ENCODE results near the gene ARHGAP33.
"Not testable (repeated sequence)": the region's sequence is repeated elsewhere in the genome, so short reads cannot be mapped to it uniquely, and the experiment has no call there.

Gene ARHGAP33

GRCh38 chr19:35795564-35795963 is 20.2 kb downstream of the ARHGAP33 start:
- not testable (repeated sequence) for DNase-seq

GRCh38 chr19:35796645-35797542 is 21.5 kb downstream of the ARHGAP33 start:
- DNase-seq: no peak

DNA sequence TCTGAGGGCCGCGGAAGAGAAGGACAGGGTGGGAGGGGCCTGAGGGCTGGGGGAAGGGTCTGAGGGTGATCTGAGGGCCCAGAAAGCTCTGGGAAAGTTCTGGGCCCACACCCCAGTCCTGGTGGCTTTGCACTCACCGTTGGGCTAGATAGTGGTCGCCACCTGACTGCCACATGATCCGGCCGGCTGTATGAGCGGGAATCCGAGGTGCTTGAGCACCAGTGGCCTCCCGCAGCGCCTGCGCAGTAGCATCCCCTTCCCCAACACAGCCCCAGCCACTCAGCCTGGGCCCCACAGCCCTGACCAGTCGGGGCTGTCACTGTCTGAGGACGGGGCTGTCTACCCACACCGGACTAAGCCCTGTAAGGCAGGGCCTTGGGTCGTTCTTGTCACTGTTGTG is 22.3 kb downstream of the ARHGAP33 start:
- no peak for DNase-seq

GRCh38 chr19:35801828-35802227 is 26.5 kb downstream of the ARHGAP33 start:
- no peak for DNase-seq

DNA sequence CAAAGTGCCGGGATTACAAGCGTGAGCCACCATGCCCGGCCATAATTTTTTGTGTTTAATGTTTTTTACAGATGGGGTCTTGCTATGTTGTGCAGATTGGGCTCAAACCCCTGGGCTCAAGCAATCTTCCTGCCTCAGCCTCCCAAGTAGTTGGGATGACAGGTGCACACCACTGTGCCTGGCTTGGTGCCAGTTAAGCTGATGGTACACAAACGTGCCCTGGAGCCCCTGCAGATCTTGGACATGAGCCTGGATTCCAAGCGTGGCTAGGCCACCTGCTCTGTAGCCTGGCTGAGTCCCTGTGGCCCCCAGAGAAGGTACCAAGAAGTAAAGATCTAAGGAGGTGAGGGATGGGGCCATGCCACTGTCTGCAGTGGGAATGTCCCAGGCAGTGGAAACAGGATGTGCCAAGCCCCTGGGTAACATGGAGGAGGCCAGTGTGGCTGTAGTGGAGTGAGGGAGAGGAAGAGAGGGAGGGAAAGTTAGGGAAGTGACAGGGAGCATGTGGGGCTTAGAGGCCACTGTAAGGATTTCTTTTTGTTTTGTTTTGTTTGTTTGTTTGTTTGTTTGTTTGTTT is 30.2 kb downstream of the ARHGAP33 start:
- peak; percentile 72 for DNase-seq

DNA sequence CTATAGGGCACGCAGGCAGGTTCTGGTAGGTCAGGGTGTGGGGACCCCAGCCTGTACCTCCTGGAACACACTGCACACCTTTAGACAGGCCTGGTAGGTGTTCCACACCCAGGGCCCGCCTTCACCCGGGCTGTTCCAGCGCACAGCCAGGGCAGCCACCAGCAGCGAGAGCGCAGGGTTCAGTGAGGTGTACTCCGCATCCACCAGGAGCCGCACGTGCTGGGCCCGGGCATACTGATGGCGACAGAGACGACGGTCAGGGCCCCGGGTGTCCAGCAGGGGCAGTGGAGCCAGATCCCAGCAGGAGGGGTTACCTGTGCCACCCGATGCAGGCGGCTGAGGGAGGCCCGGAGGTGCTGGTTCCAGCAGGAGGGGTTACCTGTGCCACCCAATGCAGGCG is 31.2 kb downstream of the ARHGAP33 start:
- no peak for DNase-seq

- DNase-seq: no peak
These were observed 32.3 kb downstream of the ARHGAP33 start for GRCh38 chr19:35807633-35808032.

DNA sequence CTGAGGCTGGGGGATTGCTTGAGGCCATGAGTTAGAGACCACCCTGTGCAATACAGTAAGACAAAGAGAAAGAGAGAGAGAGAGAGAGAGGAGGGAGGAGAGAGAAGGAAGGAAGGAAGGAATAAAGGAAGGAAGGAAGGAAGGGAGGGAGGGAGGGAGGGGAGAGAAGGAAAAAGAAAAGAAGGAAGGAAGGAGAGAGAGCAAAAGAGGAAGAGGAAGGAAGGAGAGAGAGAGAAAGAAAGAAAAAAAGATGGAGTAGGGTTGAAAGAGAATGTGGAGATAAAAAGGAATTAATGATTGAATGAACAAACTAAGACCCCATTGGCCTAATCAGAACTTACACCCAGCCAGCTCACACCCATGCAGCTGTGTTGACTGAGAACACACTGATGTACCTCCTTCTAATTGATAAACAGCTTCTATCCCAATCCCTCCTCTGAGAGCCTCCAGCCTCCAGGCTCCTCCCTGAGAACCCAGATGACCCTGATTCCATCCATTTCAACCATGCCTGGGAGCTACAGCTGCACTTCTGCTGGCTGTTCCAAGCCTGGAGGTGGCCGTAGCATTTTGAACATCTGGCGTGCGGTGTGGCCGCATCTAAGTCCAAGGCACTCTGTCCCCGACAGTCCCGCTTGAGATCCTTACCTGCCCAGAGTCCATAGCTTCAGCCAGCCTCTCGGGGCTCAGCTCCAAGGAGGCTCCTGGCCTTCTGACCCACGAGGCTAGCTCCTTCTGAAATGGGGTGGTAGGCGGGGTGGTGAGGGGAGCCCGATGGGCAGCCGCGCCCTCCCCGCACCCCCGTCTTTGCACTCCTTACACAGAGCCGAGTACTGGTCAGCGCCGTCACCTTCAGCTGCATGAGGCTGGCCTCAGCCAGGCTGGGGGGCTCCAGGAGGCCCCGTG is 36.2 kb downstream of the ARHGAP33 start:
- no peak for DNase-seq

GRCh38 chr19:35812220-35813042 is 37.1 kb downstream of the ARHGAP33 start, which contains the start of gene PRODH2:
PRODH2 (minus strand) TSS chr19:35812845; CDS start chr19:35812805, 40 bp downstream.
- no peak for DNase-seq

- no peak for DNase-seq
These were observed 37.9 kb downstream of the ARHGAP33 start for GRCh38 chr19:35813043-35813890.

DNA sequence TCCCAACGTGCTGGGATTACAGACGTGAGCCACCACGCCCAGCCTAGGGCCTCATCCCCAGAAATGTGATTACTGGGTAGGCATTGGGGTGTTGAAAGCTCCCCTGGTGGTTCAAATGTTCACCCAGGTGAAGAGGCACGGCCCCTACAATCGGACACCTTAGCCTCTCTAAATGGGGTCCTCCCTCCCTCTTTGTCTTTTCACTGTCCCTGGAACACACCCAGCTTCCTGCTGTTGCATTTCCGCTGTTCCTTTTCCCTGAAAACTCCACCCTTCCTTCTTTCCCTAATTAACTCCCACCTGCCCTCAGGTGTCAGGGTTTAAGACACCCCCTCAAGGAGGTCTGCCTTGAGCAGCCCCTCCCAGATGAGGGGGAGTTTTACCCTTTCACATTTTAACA is 40.9 kb downstream of the ARHGAP33 start:
- no peak for DNase-seq

- no peak for DNase-seq
These were observed 41.5 kb downstream of the ARHGAP33 start for GRCh38 chr19:35816846-35817245.

DNA sequence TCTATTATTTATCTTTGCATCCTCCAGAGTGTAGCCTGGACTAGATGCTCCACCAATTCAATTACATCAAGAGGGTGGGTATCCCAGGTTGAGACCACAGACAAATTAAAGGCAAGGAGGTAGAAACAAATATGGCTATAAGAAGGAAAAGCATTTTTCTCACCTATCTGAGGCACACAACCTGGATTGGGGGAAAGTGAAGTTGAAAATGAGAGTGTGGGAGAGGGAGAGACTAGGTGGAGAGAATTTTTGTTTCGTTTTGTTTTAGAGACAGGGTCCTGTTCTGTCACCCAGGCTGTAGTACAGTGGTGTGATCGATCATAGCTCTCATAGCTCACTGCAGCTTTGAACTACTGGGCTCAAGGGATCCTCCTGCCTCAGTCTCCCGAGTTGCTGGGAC is 43.1 kb downstream of the ARHGAP33 start:
- DNase-seq: no peak

DNA sequence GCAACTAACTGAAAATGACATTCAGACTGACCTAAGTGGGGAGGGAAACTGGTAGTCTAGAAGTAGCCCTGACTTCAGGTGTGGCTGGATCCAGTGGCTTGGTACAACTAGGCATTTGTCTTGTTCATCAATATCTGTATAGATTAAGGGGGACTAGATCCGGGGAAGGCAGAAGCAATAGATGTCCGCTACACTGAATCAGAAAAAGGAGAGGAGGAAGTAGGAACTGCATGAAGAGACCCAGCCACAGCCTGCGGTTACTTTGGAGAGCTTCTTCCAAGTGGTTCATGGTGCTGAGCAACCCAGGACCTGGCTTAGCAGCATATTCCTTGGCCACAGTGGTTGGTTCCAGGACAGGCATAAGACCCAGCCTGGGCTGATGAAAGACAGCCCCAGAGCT is 47.2 kb downstream of the ARHGAP33 start:
- DNase-seq: no peak

DNA sequence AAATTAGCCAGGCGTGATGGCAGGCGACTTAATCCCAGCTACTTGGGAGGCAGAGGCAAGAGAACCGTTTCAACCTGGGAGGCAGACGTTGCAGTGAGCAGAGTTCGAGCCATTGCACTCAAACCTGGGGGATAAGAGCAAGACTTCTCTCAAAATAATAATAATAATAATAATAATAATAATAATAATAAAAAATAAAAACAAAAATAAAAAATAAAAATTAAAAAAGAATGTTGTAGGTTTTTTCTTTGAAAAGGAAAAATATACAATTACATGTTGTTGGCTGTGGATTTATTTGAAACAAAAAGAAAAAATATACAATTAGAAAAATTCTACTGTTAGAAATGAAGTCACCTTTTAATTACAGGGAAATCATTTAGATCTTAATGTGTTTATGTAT is 48.8 kb downstream of the ARHGAP33 start:
- no peak for DNase-seq

DNA sequence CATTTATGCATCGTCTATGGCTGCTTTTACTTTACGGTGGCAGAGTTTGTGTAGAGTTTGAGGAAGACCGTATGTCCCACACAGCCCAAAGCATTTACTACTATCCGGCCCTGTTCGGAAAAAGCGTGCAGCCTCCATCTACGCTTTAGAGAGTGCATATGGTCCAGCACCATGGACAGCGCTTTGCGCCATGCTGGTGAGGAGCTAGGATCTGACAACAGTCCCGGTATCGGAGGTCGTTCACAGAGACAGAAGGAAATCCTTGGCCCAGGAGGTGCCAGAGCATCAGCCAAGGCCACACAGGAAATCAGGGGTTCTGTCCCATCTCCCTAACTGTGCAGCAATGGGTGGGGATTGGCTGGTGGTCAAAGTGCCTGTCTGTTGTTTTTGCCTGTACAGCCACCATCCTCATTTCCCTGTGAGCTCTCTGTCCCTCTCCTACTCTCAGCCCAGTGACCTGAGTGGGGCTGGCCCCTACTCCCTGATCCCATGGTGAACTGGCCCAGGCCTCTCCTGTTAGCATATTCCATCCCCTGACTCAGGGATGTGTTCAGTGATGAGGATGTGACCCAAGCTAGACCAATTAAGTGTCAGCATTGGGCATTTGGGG is 53.4 kb downstream of the ARHGAP33 start:
- no peak for DNase-seq

DNA sequence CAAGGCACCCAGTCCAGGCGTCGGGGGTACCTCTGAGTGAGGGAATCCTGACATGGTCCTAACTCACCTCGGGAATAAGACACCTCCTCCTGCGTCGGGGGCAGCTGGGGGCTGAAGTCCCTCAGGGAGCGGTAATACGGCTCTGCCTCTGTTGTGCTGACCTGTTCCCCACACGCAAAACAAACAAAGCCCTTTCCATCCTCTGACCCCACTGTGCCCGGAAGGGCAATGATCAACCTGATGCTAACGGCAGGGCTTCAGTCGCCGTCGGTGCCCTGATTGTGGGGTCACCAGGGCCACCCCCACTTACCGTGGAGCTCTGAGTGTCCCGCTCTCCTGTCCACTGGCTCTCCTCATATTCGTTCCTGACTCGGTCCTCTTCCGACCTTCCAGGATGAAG is 55.6 kb downstream of the ARHGAP33 start:
- DNase-seq: no peak

DNA sequence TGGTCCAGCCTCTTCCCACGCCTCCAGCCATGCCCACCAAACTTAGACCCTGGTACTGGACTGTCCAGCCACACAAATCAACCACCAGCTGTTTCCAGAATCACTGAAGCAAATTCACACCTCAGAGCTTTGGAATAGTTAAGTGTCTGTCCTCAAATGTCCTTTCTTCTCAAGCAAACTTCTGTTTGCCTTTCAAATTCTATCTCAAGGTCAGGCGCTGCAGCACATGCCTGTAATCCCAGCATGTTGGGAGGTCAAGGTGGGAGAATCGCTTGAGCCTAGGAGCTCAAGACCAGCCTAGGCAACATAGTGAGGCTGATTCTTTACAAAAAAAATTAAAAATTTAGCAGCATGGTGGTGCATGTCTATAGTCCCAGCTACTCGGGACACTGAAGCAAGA is 56.7 kb downstream of the ARHGAP33 start:
- no peak for DNase-seq

DNA sequence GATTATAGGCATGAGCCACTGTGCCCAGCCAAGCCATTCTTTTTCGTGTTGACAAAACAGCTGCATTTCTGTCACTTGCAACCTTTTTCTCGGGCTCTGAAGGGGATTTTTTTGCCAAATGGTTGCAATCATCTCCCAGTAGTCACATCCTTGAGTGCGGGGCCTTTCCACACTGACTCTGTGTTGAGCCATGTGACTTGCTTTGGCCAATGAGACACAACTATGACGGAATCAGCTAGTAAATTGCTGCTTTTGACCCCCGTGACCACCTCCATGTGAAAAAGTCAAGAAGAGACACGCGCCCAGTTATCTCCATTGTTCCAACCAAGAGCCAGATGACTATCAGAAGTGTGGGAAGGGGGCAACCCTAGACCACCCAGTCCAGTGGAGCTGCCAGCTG is 58.6 kb downstream of the ARHGAP33 start:
- DNase-seq: no peak

- not testable (repeated sequence) for DNase-seq
These were observed 60.7 kb downstream of the ARHGAP33 start for GRCh38 chr19:35836096-35836495.
